ENCODE measurements around the gene ADGRB3.

ADGRB3 gene

DNA sequence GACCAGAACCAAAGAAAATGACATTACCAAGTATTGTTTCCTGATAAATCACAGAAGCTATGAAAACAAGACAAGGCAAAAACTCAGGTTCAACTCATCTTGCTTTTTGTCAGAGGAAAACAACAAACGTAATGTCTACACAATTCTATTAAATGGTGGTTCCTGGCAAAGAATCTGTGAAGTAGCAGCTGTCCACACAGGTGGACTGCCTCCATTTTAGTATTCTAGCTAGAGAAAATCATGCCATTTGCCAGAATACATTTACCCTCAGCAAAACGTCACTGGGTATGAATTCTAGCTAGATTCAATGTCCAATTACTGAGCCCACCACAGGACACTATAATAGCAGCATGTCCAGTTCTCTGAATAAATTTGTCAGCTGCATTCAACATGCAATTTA is 125.4 kb downstream of the ADGRB3 start:
- no peaks in the 10 kb centered on the region for H3K79me2 ChIP-seq
- no peaks in the 10 kb centered on the region for H3K9me3 ChIP-seq (ENCODE audit: control insufficient read depth, low read length)
- no peak overlapping the region for H3K4me2 ChIP-seq (ENCODE audit: low read length)
- H3K4me1 ChIP-seq, result no peaks in the 10 kb centered on the region
- no peaks in the 10 kb centered on the region for H3K27me3 ChIP-seq (ENCODE audit: control insufficient read depth, insufficient read depth, low read length)
- H3K9ac ChIP-seq, result no peak overlapping the region
- H3K36me3 ChIP-seq (ENCODE audit: control insufficient read depth, insufficient read depth, low read length), result no peaks in the 10 kb centered on the region
- H3K27ac ChIP-seq, result no peak overlapping the region
- H2AFZ ChIP-seq, result no peak overlapping the region
- no peak overlapping the region for H3K4me3 ChIP-seq (ENCODE audit: low read depth, low read length)
- TF ChIP-seq, protein P1, sequence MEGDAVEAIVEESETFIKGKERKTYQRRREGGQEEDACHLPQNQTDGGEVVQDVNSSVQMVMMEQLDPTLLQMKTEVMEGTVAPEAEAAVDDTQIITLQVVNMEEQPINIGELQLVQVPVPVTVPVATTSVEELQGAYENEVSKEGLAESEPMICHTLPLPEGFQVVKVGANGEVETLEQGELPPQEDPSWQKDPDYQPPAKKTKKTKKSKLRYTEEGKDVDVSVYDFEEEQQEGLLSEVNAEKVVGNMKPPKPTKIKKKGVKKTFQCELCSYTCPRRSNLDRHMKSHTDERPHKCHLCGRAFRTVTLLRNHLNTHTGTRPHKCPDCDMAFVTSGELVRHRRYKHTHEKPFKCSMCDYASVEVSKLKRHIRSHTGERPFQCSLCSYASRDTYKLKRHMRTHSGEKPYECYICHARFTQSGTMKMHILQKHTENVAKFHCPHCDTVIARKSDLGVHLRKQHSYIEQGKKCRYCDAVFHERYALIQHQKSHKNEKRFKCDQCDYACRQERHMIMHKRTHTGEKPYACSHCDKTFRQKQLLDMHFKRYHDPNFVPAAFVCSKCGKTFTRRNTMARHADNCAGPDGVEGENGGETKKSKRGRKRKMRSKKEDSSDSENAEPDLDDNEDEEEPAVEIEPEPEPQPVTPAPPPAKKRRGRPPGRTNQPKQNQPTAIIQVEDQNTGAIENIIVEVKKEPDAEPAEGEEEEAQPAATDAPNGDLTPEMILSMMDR (IDR thresholded peaks at IDR 0.05), result no peak

DNA sequence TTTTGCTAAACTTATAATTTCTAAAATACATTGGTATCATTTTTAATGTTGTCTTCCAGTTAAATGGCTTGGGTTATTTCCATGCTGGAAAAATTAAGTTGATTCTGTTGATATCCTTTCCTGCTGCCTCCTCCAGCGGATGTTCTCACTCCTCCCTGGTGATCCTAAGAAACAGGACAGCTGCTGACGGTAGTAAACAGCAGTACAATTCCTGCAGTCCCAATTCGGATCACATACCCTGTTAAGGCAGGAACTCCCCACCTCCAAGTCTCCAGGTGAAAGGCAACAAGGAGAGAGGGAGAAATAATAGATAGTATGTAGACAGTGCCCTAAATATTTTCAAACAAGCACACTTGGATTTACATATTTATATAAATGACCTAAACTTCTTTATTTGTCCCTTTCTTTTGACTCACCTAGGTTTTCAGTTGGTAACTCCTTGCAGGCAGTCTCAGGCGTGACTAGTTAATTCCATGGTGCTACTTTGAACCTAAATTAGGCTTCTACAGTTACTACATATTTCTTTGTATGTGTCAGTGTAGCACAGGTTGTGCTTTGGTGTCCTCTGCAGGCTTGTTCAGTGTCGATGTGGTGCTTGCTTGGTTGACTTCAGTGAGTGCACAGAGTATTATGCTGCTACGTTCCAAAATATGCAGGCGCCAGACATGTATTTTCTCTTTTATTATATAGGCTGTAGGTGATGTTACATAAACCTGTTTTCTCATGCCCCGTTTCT is 126.0 kb downstream of the ADGRB3 start:
- H3K27ac ChIP-seq, result no peak overlapping the region
- TF ChIP-seq, protein P1 (IDR thresholded peaks at IDR 0.05), result no peak
- H3K9ac ChIP-seq, result no peak overlapping the region
- H3K79me2 ChIP-seq, result no peaks in the 10 kb centered on the region
- H3K9me3 ChIP-seq (ENCODE audit: control insufficient read depth, low read length), result no peaks in the 10 kb centered on the region
- no peak overlapping the region for H3K4me3 ChIP-seq (ENCODE audit: low read depth, low read length)
- H3K36me3 ChIP-seq (ENCODE audit: control insufficient read depth, insufficient read depth, low read length), result no peaks in the 10 kb centered on the region
- no peaks in the 10 kb centered on the region for H3K27me3 ChIP-seq (ENCODE audit: control insufficient read depth, insufficient read depth, low read length)
- H3K4me1 ChIP-seq, result no peaks in the 10 kb centered on the region
- no peak overlapping the region for H2AFZ ChIP-seq
- H3K4me2 ChIP-seq (ENCODE audit: low read length), result no peak overlapping the region

DNA sequence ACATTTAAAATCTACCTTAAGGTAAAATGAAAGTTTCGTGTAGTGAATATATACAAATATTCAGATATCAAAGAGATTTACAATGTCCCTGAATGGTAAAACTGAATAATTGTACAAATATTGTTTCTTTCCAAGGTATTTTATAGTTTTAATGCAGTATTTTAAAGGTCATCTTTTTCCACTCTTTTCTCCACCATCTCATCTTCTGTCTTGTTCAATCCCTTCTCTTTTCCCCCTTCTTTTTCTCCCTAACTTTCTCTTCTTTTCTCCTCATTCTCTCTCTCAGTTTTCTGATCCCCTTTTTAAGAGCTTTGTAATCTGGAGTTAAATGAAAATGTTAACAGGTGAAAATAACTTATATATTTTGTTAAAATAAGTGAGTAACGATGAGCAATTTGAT is 126.9 kb downstream of the ADGRB3 start:
- no peak overlapping the region for H3K9ac ChIP-seq
- H3K9me3 ChIP-seq (ENCODE audit: control insufficient read depth, low read length), result no peaks in the 10 kb centered on the region
- no peaks in the 10 kb centered on the region for H3K4me1 ChIP-seq
- no peaks in the 10 kb centered on the region for H3K27me3 ChIP-seq (ENCODE audit: control insufficient read depth, insufficient read depth, low read length)
- TF ChIP-seq, protein P1 (IDR thresholded peaks at IDR 0.05), result no peak
- no peak overlapping the region for H3K27ac ChIP-seq
- no peak overlapping the region for H3K4me3 ChIP-seq (ENCODE audit: low read depth, low read length)
- H3K4me2 ChIP-seq (ENCODE audit: low read length), result no peak overlapping the region
- H3K36me3 ChIP-seq (ENCODE audit: control insufficient read depth, insufficient read depth, low read length), result no peaks in the 10 kb centered on the region
- H2AFZ ChIP-seq, result no peak overlapping the region
- no peaks in the 10 kb centered on the region for H3K79me2 ChIP-seq

GRCh38 chr6:68771426-68771825 is 136.3 kb downstream of the ADGRB3 start:
- Histone ChIP-seq H2AFZ (no peak overlapping the region), H3K9ac (no peak overlapping the region), H3K36me3 (ENCODE audit: control insufficient read depth, insufficient read depth, low read length) (no peaks in the 10 kb centered on the region), H3K27ac (no peak overlapping the region), H3K79me2 (no peaks in the 10 kb centered on the region), H3K4me2 (ENCODE audit: low read length) (no peak overlapping the region), H3K27me3 (ENCODE audit: control insufficient read depth, insufficient read depth, low read length) (no peaks in the 10 kb centered on the region), H3K4me1 (no peaks in the 10 kb centered on the region), H3K4me3 (ENCODE audit: low read depth, low read length) (no peak overlapping the region), H3K9me3 (ENCODE audit: control insufficient read depth, low read length) (no peaks in the 10 kb centered on the region)
- TF ChIP-seq, protein P1 (IDR thresholded peaks at IDR 0.05), result no peak

GRCh38 chr6:68774843-68775242 is 139.8 kb downstream of the ADGRB3 start:
- no peaks in the 10 kb centered on the region for H3K79me2 ChIP-seq
- no peaks in the 10 kb centered on the region for H3K27me3 ChIP-seq (ENCODE audit: control insufficient read depth, insufficient read depth, low read length)
- H2AFZ ChIP-seq, result no peak overlapping the region
- TF ChIP-seq, protein P1 (IDR thresholded peaks at IDR 0.05), result no peak
- no peaks in the 10 kb centered on the region for H3K9me3 ChIP-seq (ENCODE audit: control insufficient read depth, low read length)
- no peaks in the 10 kb centered on the region for H3K4me1 ChIP-seq
- no peak overlapping the region for H3K9ac ChIP-seq
- H3K4me2 ChIP-seq (ENCODE audit: low read length), result no peak overlapping the region
- no peaks in the 10 kb centered on the region for H3K36me3 ChIP-seq (ENCODE audit: control insufficient read depth, insufficient read depth, low read length)
- no peak overlapping the region for H3K27ac ChIP-seq
- H3K4me3 ChIP-seq (ENCODE audit: low read depth, low read length), result no peak overlapping the region
